ENCODE data around the gene SMTN.
"Not testable (repeated sequence)": the region's sequence is repeated elsewhere in the genome, so short reads cannot be mapped to it uniquely, and the experiment has no call there.

DNA sequence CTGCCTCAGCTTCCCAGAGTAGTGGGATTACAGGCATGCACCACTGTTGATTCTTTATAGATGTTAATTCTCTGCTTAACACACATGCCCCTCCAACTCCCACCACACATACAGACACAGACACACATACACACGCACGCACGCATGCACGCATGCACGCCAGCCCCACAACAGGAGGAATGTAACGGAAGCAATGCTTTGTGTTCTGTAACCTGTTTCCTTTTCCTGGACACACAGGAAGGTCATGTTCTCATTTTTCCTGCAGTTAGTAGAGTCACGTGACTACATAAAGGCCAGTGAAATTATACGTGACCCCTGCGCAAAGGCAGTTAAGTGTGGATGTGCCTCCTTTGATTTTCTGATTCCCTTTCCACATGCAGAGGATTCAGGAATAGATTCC, 8.0 kb upstream of the SMTN start:
- TF ChIP-seq, protein P1, sequence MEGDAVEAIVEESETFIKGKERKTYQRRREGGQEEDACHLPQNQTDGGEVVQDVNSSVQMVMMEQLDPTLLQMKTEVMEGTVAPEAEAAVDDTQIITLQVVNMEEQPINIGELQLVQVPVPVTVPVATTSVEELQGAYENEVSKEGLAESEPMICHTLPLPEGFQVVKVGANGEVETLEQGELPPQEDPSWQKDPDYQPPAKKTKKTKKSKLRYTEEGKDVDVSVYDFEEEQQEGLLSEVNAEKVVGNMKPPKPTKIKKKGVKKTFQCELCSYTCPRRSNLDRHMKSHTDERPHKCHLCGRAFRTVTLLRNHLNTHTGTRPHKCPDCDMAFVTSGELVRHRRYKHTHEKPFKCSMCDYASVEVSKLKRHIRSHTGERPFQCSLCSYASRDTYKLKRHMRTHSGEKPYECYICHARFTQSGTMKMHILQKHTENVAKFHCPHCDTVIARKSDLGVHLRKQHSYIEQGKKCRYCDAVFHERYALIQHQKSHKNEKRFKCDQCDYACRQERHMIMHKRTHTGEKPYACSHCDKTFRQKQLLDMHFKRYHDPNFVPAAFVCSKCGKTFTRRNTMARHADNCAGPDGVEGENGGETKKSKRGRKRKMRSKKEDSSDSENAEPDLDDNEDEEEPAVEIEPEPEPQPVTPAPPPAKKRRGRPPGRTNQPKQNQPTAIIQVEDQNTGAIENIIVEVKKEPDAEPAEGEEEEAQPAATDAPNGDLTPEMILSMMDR (IDR thresholded peaks at IDR 0.05), result not testable (repeated sequence)
- TF ChIP-seq POLR2A (IDR thresholded peaks at IDR 0.05), result not testable (repeated sequence)
